Measurements from ENCODE around the gene REP15. TPM values are rescaled to one million over a fixed set of nuclear protein-coding genes. Genes with fewer than 3 reads are reported as not detected.
"Not testable (repeated sequence)": the region's sequence is repeated elsewhere in the genome, so short reads cannot be mapped to it uniquely, and the experiment has no call there.

The REP15 gene
- total RNA-seq, 2 experiments from 2014 or later = not detected

- no peaks in the 10 kb centered on the region for H3K36me3 ChIP-seq (ENCODE audit: insufficient read depth, low read length)
- no peaks in the 10 kb centered on the region for H3K4me1 ChIP-seq (ENCODE audit: insufficient read depth, low read length, poor library complexity, severe bottlenecking)
- no peaks in the 10 kb centered on the region for H3K9me3 ChIP-seq (ENCODE audit: low read length)
- intact Hi-C loops (cut with micrococcal nuclease; ENCODE audit: unreplicated experiment) = loop anchor here (1.0 to 2.0 kb wide), 4 partner anchors 51 to 225 kb away; partner anchors contain the start of gene PPFIBP1
- peak; percentile 69 for DNase-seq (ENCODE audit: low spot score)
- H3K79me2 ChIP-seq (ENCODE audit: insufficient read depth, low read depth, low read length) = no peaks in the 10 kb centered on the region
- no peak overlapping the region for H3K27ac ChIP-seq (ENCODE audit: low read depth, low read length, poor library complexity, severe bottlenecking)
- H3K9me2 ChIP-seq (ENCODE audit: insufficient read depth, low read length) = no peaks in the 10 kb centered on the region
- BruUV-seq (replicated peaks) = no TSS peak
- CTCF ChIA-PET (ENCODE audit: unreplicated experiment) = no interaction called here
- H4K20me1 ChIP-seq (ENCODE audit: insufficient read depth, low read length) = no peaks in the 10 kb centered on the region
- H2AFZ ChIP-seq (ENCODE audit: low read length) = no peak overlapping the region
- no peak overlapping the region for H3K4me3 ChIP-seq (ENCODE audit: low read depth, low read length, poor library complexity, severe bottlenecking)
- no peak overlapping the region for H3K4me2 ChIP-seq (ENCODE audit: low read length)
- peak; percentile 99 for TF ChIP-seq CTCF (conservative IDR thresholded peaks at IDR 0.05; ENCODE audit: low read length)
- no peak for TF ChIP-seq EZH2phosphoT487 (IDR thresholded peaks at IDR 0.05; ENCODE audit: borderline replicate concordance, low read depth, low read length)
- POLR2A ChIA-PET = no interaction called here
These were observed 44.0 kb upstream of the REP15 start for GRCh38 chr12:27652174-27652763.

- TF ChIP-seq EZH2phosphoT487 (IDR thresholded peaks at IDR 0.05; ENCODE audit: borderline replicate concordance, low read depth, low read length) (no peak), CTCF (conservative IDR thresholded peaks at IDR 0.05; ENCODE audit: low read length) (no peak)
- H3K9me2 ChIP-seq (ENCODE audit: insufficient read depth, low read length) = no peaks in the 10 kb centered on the region
- no peak for DNase-seq (ENCODE audit: low spot score)
- H3K9me3 ChIP-seq (ENCODE audit: low read length) = no peaks in the 10 kb centered on the region
- ChIA-PET CTCF (ENCODE audit: unreplicated experiment) (no interaction called here), POLR2A (no interaction called here)
- BruUV-seq (replicated peaks) = no TSS peak
- intact Hi-C loops (cut with micrococcal nuclease; ENCODE audit: unreplicated experiment) = loop anchor here (2.0 kb wide), 3 partner anchors 129 to 227 kb away; partner anchors contain the start of gene PPFIBP1
- no peaks in the 10 kb centered on the region for H3K4me1 ChIP-seq (ENCODE audit: insufficient read depth, low read length, poor library complexity, severe bottlenecking)
- H3K4me2 ChIP-seq (ENCODE audit: low read length) = no peak overlapping the region
- no peaks in the 10 kb centered on the region for H3K36me3 ChIP-seq (ENCODE audit: insufficient read depth, low read length)
- H3K4me3 ChIP-seq (ENCODE audit: low read depth, low read length, poor library complexity, severe bottlenecking) = no peak overlapping the region
- no peaks in the 10 kb centered on the region for H3K79me2 ChIP-seq (ENCODE audit: insufficient read depth, low read depth, low read length)
- H3K27ac ChIP-seq (ENCODE audit: low read depth, low read length, poor library complexity, severe bottlenecking) = no peak overlapping the region
- H2AFZ ChIP-seq (ENCODE audit: low read length) = no peak overlapping the region
- H4K20me1 ChIP-seq (ENCODE audit: insufficient read depth, low read length) = no peaks in the 10 kb centered on the region
These were observed 42.6 kb upstream of the REP15 start for GRCh38 chr12:27653661-27654060.

- H3K4me1 ChIP-seq (ENCODE audit: insufficient read depth, low read length, poor library complexity, severe bottlenecking); H3K79me2 ChIP-seq (ENCODE audit: insufficient read depth, low read depth, low read length); H3K4me3 ChIP-seq (ENCODE audit: low read depth, low read length, poor library complexity, severe bottlenecking); H2AFZ ChIP-seq (ENCODE audit: low read length); intact Hi-C loops (cut with micrococcal nuclease; ENCODE audit: unreplicated experiment); H4K20me1 ChIP-seq (ENCODE audit: insufficient read depth, low read length); H3K4me2 ChIP-seq (ENCODE audit: low read length); BruUV-seq (replicated peaks); CTCF ChIA-PET (ENCODE audit: unreplicated experiment); H3K9me3 ChIP-seq (ENCODE audit: low read length); H3K36me3 ChIP-seq (ENCODE audit: insufficient read depth, low read length); DNase-seq (ENCODE audit: low spot score); H3K27ac ChIP-seq (ENCODE audit: low read depth, low read length, poor library complexity, severe bottlenecking); H3K9me2 ChIP-seq (ENCODE audit: insufficient read depth, low read length): not testable (repeated sequence)
- POLR2A ChIA-PET = interaction anchor here (0.6 kb wide), 1 partner anchor 213 kb away, joined by 3 read pairs; no protein-coding TSS in a partner anchor
These were observed 40.8 kb upstream of the REP15 start for GRCh38 chr12:27655476-27655875.

All from OCI-LY7 (cell line).